ENCODE measurements around the gene MIA.
A peak's percentile ranks its signal among the peaks of the same experiment; 100 is the strongest.

Gene MIA

DNA sequence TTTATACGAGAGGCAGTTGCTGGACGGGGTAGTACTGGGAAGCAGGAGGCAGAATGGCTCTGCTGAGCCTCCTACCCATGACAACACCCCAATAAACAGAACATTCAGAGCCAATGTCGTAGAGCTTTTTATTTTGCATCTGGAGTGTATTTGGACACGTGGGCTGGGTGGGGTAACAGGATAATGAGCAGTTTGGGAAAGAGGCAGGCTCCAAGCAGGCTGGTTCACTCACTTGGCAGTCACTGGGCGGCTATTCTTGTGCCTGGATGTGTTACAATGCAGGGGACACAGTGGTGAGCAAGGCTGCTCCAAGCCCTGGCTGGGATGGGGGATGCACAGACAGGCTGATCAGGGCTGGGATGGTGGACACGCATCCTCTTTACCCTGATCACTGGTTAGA, 34.6 kb upstream of the MIA start (continued):
- TF ChIP-seq ZNF335 (tag by site-specific recombination; conservative IDR thresholded peaks at IDR 0.05) (peak; percentile 27; the same call in 1 of the 2 replicates), ZNF211 (tag by site-specific recombination; IDR thresholded peaks at IDR 0.05; ENCODE audit: low read depth) (no peak), ZNF529 (tag by site-specific recombination; IDR thresholded peaks at IDR 0.05; ENCODE audit: insufficient replicate concordance) (no peak), ZNF664 (tag by site-specific recombination; IDR thresholded peaks at IDR 0.05) (no peak), ZBTB1 (tag by site-specific recombination; IDR thresholded peaks at IDR 0.05) (no peak), PRDM4 (tag by site-specific recombination; IDR thresholded peaks at IDR 0.05) (no peak), ZBTB17 (tag by site-specific recombination; IDR thresholded peaks at IDR 0.05) (peak; percentile 18; the same call in 1 of the 2 replicates), ZNF768 (tag by site-specific recombination; IDR thresholded peaks at IDR 0.05) (no peak)
- TF ChIP-seq, protein P1, sequence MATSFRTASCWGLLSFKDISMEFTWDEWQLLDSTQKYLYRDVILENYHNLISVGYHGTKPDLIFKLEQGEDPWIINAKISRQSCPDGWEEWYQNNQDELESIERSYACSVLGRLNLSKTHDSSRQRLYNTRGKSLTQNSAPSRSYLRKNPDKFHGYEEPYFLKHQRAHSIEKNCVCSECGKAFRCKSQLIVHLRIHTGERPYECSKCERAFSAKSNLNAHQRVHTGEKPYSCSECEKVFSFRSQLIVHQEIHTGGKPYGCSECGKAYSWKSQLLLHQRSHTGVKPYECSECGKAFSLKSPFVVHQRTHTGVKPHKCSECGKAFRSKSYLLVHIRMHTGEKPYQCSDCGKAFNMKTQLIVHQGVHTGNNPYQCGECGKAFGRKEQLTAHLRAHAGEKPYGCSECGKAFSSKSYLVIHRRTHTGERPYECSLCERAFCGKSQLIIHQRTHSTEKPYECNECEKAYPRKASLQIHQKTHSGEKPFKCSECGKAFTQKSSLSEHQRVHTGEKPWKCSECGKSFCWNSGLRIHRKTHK (tag by site-specific recombination; IDR thresholded peaks at IDR 0.05) = no peak

GRCh38 chr19:40741527-40742390, 33.6 kb upstream of the MIA start:
- Histone ChIP-seq H3K4me3 (ENCODE audit: low read depth, low read length) (no peak overlapping the region), H3K9me3 (ENCODE audit: control insufficient read depth, insufficient read depth, low read depth, low read length) (no peaks in the 10 kb centered on the region), H3K36me3 (ENCODE audit: control insufficient read depth in 2 of 2, insufficient read depth in 1 of 2, low read length in 2 of 2) (peaks cover 57 to 67% of the 10 kb centered on the region in 2 experiments), H3K27ac (ENCODE audit: extremely low read depth, low read depth, low read length) (no peak overlapping the region), H3K4me1 (ENCODE audit: control insufficient read depth, insufficient read depth, low read length) (no peaks in the 10 kb centered on the region)
- TF ChIP-seq HIC1 (tag by site-specific recombination; IDR thresholded peaks at IDR 0.05) (0 out of 2 replicates have a peak, but pooled peaks have one; percentile 27), ZNF558 (tag by site-specific recombination; IDR thresholded peaks at IDR 0.05) (no peak), ZBTB21 (tag by site-specific recombination; IDR thresholded peaks at IDR 0.05) (0 out of 2 replicates have a peak, but pooled peaks have one; percentile 12)
- POLR2A ChIA-PET = interaction anchor here (0.5 to 4.3 kb wide), 13 partner anchors 9 to 290 kb away, joined by 3 to 30 read pairs (median 3); partner anchors contain the start of genes ACTMAP, RAB4B and SNRPA
- CTCF ChIA-PET = interaction anchor here (0.6 to 3.3 kb wide), 9 partner anchors 11 to 271 kb away, joined by 3 to 23 read pairs (median 4); partner anchors contain the start of genes COQ8B and ITPKC

DNA sequence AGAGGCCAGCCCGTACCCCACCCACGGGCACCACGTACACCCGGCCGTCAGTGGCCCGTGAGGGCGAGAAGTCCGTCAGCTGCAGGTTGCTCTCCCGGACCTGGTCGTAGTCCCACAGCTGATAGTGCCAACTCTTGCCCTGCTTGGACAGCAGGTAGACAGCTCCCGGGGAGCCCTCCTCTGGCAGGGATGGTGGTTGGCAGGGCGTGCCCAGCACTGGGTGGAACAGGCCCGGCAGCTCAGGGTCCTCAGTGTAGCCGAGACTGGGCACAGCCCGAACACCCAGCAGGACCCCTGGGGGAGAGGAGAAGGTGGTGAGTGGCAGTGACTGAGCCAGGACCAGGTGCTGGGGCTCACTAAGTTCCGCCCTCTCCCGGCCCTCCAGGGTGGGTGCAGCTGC, 32.8 kb upstream of the MIA start:
- POLR2A ChIA-PET = interaction anchor here (0.6 to 4.3 kb wide), 8 partner anchors 8 to 79 kb away, joined by 3 to 30 read pairs (median 5); partner anchors contain the start of genes ACTMAP, RAB4B and SNRPA

More for the DNA sequence above, 32.8 kb upstream of the MIA start:
- Histone ChIP-seq H3K4me3 (ENCODE audit: low read depth, low read length) (no peak overlapping the region), H3K9me3 (ENCODE audit: control insufficient read depth, insufficient read depth, low read depth, low read length) (no peaks in the 10 kb centered on the region), H3K27ac (ENCODE audit: extremely low read depth, low read depth, low read length) (no peak overlapping the region), H3K36me3 (ENCODE audit: control insufficient read depth in 2 of 2, insufficient read depth in 1 of 2, low read length in 2 of 2) (peaks cover 57 to 64% of the 10 kb centered on the region in 2 experiments), H3K4me1 (ENCODE audit: control insufficient read depth, insufficient read depth, low read length) (no peaks in the 10 kb centered on the region)
- CTCF ChIA-PET = interaction anchor here (0.6 to 3.3 kb wide), 11 partner anchors 12 to 433 kb away, joined by 3 to 23 read pairs (median 4); partner anchors contain the start of genes COQ8B and ITPKC
- TF ChIP-seq HIC1 (tag by site-specific recombination; IDR thresholded peaks at IDR 0.05) (peak; percentile 46; the same call in 1 of the 2 replicates), ZNF510 (tag by site-specific recombination; IDR thresholded peaks at IDR 0.05; ENCODE audit: insufficient replicate concordance) (no peak)
